DMS53 (cell line): ENCODE data around the gene LRRC74B.
"Not testable (repeated sequence)": the region's sequence is repeated elsewhere in the genome, so short reads cannot be mapped to it uniquely, and the experiment has no call there.

Source experiments
- DNase-seq: peaks from one replicate; lab custom pipeline; 2025; lab: John Stamatoyannopoulos, UW

Gene LRRC74B

DNA sequence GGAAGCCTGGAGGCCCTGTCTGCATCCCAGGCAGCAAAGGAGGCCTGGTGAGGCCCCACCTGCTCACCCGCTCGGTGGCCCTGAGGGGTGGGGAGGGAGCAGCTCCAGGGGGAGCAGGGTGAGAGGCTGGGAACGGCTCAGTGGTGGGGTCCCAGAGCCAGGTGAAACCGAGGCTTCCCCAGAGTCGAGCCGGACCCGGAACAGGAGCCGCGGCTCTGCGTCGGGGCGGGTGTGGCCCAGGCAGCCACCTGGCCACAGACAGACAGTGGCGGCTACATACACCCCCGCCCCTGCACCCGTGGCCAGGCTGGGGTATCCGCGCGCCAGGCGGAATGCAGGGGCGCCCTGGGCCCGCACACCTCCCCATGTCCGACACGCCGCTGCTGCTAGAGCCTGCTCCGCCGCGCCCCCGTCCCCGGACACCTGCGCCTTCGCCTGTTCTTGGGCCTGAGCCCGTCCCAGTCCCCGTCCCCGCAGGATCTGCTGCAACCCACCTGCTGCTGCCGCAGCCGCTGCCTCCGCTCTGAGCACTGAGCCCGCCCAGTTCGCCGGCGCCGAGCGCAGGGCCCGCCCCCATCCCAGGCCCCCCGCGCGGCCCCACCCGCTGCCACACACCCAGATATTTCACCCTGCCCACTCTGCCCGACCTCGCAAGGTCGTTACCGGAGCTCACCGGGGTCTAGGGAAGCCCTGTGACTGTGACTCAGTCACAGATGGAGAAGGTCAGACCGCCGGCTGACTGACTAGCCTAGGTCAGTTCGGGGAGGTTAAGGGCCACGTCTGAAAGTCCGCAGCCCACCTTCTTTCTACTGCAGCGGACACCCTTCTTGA is 13.5 kb upstream of the LRRC74B start, which contains the start of gene SLC7A4:
Gene SLC7A4 (minus strand): TSS at position 525 of the 831 bp plus-strand sequence. CDS start 749 bp downstream, outside the sequence.
- peak; percentile 35 for DNase-seq

- no peak for DNase-seq
Measured at GRCh38 chr22:21032868-21033688, 12.7 kb upstream of the LRRC74B start.

DNA sequence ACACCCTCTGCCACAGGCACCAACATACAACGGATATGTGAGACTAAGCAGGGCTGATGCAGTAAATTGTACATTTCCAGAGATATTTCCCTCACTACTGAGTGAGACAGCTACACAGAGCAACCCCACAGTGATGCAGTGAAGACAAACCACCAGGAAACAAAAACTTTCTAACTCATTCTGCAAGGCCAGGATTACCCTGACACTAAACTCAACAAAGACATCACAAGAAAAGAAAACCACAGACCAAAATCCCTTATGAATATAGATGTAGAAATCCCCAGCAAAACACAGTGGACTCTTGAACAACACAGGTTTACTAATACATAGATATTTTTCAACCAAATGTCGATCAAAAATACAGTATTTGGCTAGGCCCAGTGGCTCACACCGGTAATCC is 11.9 kb upstream of the LRRC74B start:
- DNase-seq: no peak

DNA sequence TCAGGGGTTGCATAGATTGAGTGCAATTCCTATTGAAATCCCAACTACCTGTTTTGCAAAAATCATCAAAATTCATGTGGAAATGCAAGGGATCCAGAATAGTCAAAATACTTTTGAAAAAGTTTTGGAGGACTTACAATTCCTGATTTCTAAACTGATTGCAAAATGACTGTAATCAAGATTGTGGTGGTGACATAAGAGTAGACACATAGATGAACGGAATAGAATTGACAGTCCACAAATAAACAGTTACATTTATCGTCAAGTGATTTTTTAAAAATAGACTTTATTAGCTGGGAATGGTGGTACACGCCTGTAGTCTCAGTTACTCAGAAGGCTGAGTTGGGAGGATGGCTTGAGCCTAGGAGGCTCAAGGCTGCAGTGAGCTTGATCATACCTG is 10.8 kb upstream of the LRRC74B start:
- DNase-seq: no peak

DNA sequence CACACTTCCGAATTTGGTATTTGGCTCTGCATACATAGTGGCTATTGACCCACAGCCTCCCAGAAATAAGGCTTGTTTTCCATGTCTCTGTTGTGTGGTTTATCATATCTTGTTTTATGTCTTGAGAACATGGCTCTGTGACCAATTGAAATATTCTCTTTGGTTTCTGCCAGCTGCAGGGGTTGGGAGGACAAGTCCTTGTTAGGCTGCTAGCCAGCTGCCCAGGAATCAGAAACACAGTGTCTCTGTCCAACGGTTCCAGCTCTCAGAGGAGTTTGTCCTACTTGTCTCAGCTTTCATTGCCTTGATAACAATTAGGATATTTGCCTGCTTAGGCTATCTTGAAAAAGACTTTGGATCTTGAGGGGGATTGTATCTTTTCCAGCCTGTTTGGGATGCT is 7.3 kb upstream of the LRRC74B start:
- no peak for DNase-seq

GRCh38 chr22:21039158-21039557 is 6.6 kb upstream of the LRRC74B start:
- not testable (repeated sequence) for DNase-seq

DNA sequence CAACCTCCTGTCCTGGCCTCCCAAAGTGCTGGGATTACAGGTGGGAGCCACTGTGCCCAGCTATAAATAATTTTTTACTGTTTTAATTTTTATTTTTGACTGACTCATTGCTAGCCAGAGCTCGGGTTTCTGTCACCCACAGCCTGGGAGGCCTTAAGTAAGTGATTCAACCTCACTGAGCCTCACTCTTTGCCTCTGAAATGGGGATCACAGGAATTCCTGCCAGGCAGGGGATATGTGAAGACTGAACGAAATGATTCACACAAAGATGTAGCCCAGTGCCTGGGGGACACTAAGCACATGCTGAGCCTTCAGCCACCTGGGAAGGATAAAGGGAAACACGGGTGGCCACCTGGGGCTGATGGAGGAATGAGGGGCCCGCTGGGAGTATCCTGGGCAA is 3.8 kb upstream of the LRRC74B start:
- no peak for DNase-seq

DNA sequence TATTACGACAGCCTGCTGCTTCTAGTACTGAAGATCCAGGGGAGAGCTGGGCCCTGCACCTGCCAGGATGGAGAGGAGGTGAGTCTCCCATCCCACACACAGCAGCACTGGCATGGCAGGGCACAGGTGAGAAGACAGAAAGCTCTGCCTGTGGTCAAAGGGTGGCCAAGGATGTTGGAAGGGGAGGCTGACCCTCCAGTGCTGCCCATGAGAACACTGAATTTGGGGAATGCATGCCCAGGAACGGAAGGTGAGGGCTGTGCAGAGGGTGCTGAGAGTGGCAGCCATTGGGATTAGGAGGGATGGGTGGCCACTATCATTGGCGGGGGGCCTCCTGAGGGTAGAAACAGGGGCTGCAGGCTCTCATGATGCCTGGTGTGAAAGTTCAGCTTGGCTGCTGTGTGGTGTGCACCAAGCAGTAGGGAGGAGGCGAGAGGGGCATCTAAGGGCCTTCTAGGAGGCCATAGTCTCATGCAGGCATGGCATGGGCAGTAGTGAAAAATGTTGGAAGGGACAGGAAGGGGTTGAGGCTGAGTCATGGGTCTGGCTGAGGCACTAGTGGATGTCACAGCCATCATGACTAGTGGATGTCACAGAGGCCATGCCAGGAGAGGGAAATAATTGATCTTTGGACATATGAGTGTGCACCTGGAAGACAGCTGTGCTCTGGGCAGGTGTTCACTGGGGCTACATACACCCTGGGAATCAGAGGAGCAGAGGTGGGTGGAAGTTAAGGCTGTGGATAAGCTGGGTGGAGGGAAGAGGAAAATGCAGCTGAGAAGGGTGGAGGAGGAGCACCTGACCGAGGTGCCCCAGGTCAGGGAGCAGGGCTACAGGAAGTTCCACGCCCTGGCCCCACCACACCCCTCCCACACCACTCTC is 2.5 kb upstream of the LRRC74B start:
- DNase-seq: peak; percentile 78

GRCh38 chr22:21043860-21044535 is 1.7 kb upstream of the LRRC74B start:
- peak; percentile 20 for DNase-seq

DNA sequence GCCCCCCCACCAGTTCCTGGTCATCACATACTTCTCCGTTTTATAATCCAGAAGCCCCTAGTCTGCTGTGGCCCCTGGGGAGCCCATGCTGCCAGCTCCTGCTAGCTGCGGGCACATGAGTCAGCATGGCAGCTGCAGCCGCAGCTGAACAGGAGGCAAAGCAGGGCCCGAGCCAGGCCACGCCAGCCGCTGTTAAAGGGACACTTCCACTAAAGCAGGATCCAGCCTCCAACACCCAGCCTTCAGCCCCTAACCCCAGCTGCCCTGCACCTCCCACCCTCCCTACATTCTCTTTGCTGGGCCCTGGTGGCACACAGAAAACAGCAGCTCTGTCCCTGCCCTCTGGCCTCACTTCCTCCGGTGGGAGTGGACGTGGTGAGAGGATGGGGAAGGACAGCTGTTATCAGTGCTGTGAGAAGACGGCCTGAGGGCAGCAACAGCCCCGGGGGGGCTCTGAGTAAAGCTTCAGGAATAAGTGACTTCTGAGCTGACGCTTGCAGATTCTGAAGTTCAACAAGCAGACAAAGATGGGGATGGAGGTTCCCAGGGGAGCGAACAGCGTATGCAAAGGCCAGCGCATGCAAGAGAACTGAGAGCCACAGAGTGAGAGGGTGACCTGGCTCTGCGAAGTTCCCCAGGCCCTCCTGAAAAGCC is 688 bp upstream of the LRRC74B start:
- peak; percentile 60 for DNase-seq

- DNase-seq: peak; percentile 28
Measured at GRCh38 chr22:21047035-21047661, 1.4 kb downstream of the LRRC74B start.

DNA sequence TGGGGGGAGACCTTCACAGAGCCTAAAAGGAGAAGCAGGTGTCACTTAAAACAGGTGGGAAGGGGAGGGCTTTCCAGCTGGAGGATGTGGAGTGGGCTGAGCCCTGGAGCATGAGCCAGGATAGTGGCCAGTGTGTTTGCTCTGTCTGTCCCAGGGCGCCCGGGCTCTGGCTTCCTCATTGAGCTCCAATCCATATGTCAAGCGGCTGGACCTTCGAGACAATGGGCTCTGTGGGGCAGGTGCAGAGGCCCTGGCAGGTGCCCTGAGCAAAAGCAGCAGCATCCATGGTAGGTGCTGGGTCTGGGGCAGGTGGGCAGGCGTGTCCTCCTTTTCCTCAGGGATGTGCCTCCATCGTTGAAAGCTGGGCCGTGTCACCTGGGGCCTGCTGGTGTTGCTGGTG is 2.0 kb downstream of the LRRC74B start:
- peak; percentile 86 for DNase-seq

DNA sequence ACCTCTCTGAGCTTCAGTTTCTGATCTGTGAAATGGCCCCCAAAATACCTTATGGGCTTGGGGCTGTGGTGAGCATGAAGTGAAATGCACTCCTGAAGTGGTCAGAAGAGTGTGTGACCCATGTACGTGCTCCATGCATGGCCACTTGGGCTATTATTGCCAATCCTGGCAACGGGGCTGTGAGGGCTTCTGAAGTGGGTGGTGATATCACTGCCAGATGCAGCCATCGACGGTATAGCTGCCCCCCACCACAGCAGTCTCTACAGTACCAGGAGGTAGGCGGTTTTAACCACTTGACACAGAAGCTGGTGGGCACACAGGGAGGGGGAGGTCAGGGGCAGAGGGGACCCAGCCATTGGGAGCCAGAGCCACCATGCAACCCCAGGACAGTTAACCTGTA is 2.7 kb downstream of the LRRC74B start:
- peak; percentile 2 for DNase-seq

DNA sequence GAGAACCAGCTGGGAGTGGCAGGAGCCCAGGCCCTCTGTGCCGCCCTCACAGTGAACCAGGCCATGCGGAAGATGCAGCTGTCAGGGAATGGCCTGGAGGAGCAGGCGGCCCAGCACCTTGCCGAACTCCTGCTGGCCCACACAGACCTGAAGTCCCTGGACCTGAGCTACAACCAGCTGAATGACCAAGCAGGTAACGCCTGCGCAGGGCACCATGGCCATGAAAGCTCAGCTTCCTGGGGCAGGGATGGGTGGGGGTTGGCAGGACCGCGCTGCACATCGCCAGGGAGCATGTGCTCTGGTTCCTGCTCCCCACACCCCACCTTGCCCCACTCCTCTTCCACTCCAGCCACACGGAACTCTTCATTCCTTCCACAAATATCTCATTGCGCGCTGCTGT is 3.2 kb downstream of the LRRC74B start:
- DNase-seq: not testable (repeated sequence)

- DNase-seq: no peak
Measured at GRCh38 chr22:21051145-21051830, 5.5 kb downstream of the LRRC74B start.

DNA sequence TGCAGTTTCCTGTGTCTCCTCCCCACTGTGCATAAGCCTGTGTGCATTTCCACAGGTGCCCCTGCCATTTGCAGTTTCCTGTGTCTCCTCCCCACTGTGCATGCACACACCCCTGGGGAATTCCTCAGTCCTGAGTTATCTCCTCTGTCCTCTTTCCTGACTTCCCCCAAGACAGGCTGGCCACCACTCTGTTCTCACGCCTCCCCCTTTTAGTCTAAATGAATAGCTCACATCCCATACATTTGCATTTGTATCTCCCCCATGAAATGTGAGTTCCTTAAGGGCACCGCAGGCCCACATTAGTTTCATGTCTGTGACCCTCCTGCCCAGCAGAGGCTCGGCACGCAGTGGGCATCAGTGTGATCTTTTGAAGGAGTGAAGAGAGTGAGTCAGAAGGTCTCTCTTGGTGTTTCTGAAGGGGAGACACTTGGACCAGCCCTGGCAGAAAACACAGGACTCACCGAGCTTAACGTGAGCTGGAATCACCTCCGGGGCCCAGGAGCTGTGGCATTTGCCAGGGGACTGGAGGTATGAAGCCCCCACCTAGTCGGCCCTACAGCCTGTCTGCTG is 6.2 kb downstream of the LRRC74B start:
- DNase-seq: no peak

DNA sequence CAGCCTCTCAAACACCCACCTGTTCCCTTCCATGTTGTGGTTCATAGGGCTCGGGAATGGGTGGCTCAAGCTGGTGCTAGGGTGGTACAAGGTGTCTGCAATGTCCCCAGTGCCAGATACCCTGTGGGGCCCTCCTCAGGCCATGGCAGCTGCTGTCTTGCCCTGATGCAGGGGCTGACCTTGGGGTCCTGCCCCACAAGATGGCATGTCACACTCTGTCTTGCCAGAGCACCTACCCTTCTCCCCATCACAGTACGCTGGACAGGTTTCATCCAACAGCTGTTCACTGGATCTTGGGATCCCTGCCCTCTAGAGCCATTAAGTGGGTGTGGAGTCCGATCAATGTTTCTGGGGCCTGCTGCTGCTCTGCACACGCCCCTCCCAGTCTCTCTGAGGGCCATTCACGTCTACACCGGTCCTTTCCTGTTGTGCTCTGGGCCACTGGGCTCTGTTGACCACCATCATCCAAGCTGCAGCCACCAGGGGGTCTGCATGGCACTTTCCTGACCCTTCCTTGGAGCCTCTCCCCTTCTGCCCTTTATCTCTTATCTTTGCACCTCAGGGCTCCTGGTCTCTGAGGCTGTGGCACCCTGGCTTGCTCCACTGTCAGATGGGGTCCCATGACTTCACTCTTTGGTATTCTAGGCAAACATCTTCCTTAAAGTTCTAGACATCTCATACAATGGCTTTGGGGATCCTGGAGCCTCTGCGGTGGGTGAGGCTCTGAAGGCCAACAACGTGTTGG is 7.1 kb downstream of the LRRC74B start:
- DNase-seq: no peak

- no peak for DNase-seq
Measured at GRCh38 chr22:21054046-21054713, 8.4 kb downstream of the LRRC74B start.
